H9 (cell line): ENCODE data around the gene UBN2. TPM values are rescaled to one million over a fixed set of nuclear protein-coding genes. Genes with fewer than 3 reads are reported as not detected.

Experiments used
- DNase-seq: peaks from one replicate; pipeline ENCODE4 v3.0.0-alpha.2; 2017
- H2AFZ ChIP-seq: one replicate; pipeline ENCODE4 v1.6.1; 2013; ENCODE audit warnings: mild to moderate bottlenecking, low read length, control low read depth, moderate library complexity
- H2AK5ac ChIP-seq: 2 replicates; pipeline ENCODE4 v1.6.1; 2013; ENCODE audit warnings: low read length, control low read depth, mixed read lengths; ENCODE audit not compliant: insufficient read length
- H2BK120ac ChIP-seq: one replicate; pipeline ENCODE4 v1.6.1; 2013; ENCODE audit warnings: low read depth, mild to moderate bottlenecking, low read length, control low read depth, inconsistent platforms; ENCODE audit not compliant: poor library complexity, severe bottlenecking
- H2BK12ac ChIP-seq: 2 replicates; pipeline ENCODE4 v1.6.1; 2013; ENCODE audit warnings: low read length, control low read depth, mixed read lengths, low read depth; ENCODE audit not compliant: insufficient read length
- H2BK15ac ChIP-seq: 2 replicates; pipeline ENCODE4 v1.6.1; 2013; ENCODE audit warnings: low read depth, low read length, control low read depth
- H2BK20ac ChIP-seq: one replicate; pipeline ENCODE4 v1.6.1; 2013; ENCODE audit warnings: low read depth, mild to moderate bottlenecking, low read length, control low read depth, inconsistent platforms; ENCODE audit not compliant: poor library complexity, severe bottlenecking
- H2BK5ac ChIP-seq: 2 replicates; pipeline ENCODE4 v1.6.1; 2013; ENCODE audit warnings: low read length, control low read depth, mixed read lengths; ENCODE audit not compliant: insufficient read length
- H3K14ac ChIP-seq: 2 replicates; pipeline ENCODE4 v1.6.1; 2013; ENCODE audit warnings: low read length, control low read depth; ENCODE audit not compliant: insufficient read depth
- H3K18ac ChIP-seq: 2 replicates; pipeline ENCODE4 v1.6.1; 2013; ENCODE audit warnings: low read depth, mild to moderate bottlenecking, mixed read lengths, low read length, control low read depth; ENCODE audit not compliant: insufficient read length
- H3K23ac ChIP-seq: 2 replicates; pipeline ENCODE4 v1.6.1; 2013; ENCODE audit warnings: low read length, control low read depth, mixed read lengths, low read depth; ENCODE audit not compliant: insufficient read length
- H3K23me2 ChIP-seq: 2 replicates; pipeline ENCODE4 v1.6.1; 2013; ENCODE audit warnings: low read depth, mild to moderate bottlenecking, mixed read lengths, low read length, control low read depth; ENCODE audit not compliant: insufficient read length, poor library complexity, severe bottlenecking
- H3K27ac ChIP-seq: 2 replicates; pipeline ENCODE4 v1.5.1; 2013; ENCODE audit warnings: low read length, control low read depth, mixed read lengths, low read depth; ENCODE audit not compliant: insufficient read length
- H3K27me3 ChIP-seq: 2 replicates; pipeline ENCODE4 v1.6.1; 2013; ENCODE audit warnings: low read length, control low read depth, inconsistent platforms; ENCODE audit not compliant: insufficient read depth
- H3K4ac ChIP-seq: 2 replicates; pipeline ENCODE4 v1.6.1; 2013; ENCODE audit warnings: low read depth, mild to moderate bottlenecking, control low read depth, inconsistent platforms, low read length, moderate library complexity
- H3K4me1 ChIP-seq: 2 replicates; pipeline ENCODE4 v1.6.1; 2013; ENCODE audit warnings: low read length, control low read depth, inconsistent platforms; ENCODE audit not compliant: insufficient read depth
- H3K4me2 ChIP-seq: 2 replicates; pipeline ENCODE4 v1.6.1; 2013; ENCODE audit warnings: low read length, control low read depth, mixed read lengths; ENCODE audit not compliant: insufficient read length, insufficient read depth
- H3K56ac ChIP-seq: 2 replicates; pipeline ENCODE4 v1.6.1; 2013; ENCODE audit warnings: low read depth, mild to moderate bottlenecking, mixed read lengths, low read length, control low read depth; ENCODE audit not compliant: insufficient read length
- H3K79me1 ChIP-seq: 2 replicates; pipeline ENCODE4 v1.6.1; 2013; ENCODE audit warnings: low read depth, mild to moderate bottlenecking, moderate library complexity, low read length, control low read depth, inconsistent platforms; ENCODE audit not compliant: insufficient read depth, poor library complexity, severe bottlenecking
- H3K79me2 ChIP-seq: 2 replicates; pipeline ENCODE4 v1.6.1; 2013; ENCODE audit warnings: low read length, control low read depth, inconsistent platforms; ENCODE audit not compliant: insufficient read depth
- H3K9ac ChIP-seq: 2 replicates; pipeline ENCODE4 v1.6.1; 2013; ENCODE audit warnings: low read length, control low read depth, mixed read lengths; ENCODE audit not compliant: insufficient read length; ENCODE audit errors: extremely low read depth
- H3K9me3 ChIP-seq: one replicate; pipeline ENCODE4 v1.6.1; 2013; ENCODE audit warnings: low read depth, low read length, inconsistent platforms; ENCODE audit not compliant: control insufficient read depth
- H3T11ph ChIP-seq: one replicate; pipeline ENCODE4 v1.6.1; 2013; ENCODE audit warnings: mild to moderate bottlenecking, low read length, control low read depth, inconsistent platforms
- H4K20me1 ChIP-seq: one replicate; pipeline ENCODE4 v1.6.1; 2013; ENCODE audit not compliant: control insufficient read depth, insufficient read length, insufficient read depth
- H4K5ac ChIP-seq: 2 replicates; pipeline ENCODE4 v1.6.1; 2013; ENCODE audit warnings: low read depth, mild to moderate bottlenecking, mixed read lengths, low read length, control low read depth; ENCODE audit not compliant: insufficient read length
- H4K8ac ChIP-seq: replicated peaks from 2 replicates; pipeline ENCODE4 v1.6.1; 2013; ENCODE audit warnings: low read length, control low read depth, mixed read lengths, low read depth; ENCODE audit not compliant: insufficient read length
- H4K91ac ChIP-seq: 2 replicates; pipeline ENCODE4 v1.6.1; 2013; ENCODE audit warnings: low read depth, mild to moderate bottlenecking, moderate library complexity, mixed read lengths, low read length, control low read depth; ENCODE audit not compliant: insufficient read length
- H3K27ac Mint-ChIP-seq, 3 experiments: 2 replicates in 2 of 3; 3 replicates in 1 of 3; pipeline ENCODE4 v1.8.0; 2020 to 2021; ENCODE audit warnings: mixed read lengths in 3 of 3, mild to moderate bottlenecking in 1 of 3, moderate library complexity in 1 of 3
- H3K27me3 Mint-ChIP-seq: 2 replicates; pipeline ENCODE4 v1.8.0; 2021; ENCODE audit warnings: low read depth, mild to moderate bottlenecking, moderate library complexity, mixed read lengths
- H3K36me3 Mint-ChIP-seq, 3 experiments: 2 replicates in 2 of 3; 3 replicates in 1 of 3; pipeline ENCODE4 v1.8.0; 2020 to 2021; ENCODE audit warnings: low read depth in 3 of 3, mixed read lengths in 3 of 3; ENCODE audit not compliant: insufficient read depth in 1 of 3
- H3K4me1 Mint-ChIP-seq, 2 experiments: 2 replicates each; pipeline ENCODE4 v1.8.0; 2020; ENCODE audit warnings: mixed read lengths in 2 of 2
- H3K4me3 Mint-ChIP-seq, 2 experiments: 2 replicates in 1 of 2; 3 replicates in 1 of 2; pipeline ENCODE4 v1.8.0; 2020 to 2021; ENCODE audit warnings: mild to moderate bottlenecking in 2 of 2, mixed read lengths in 2 of 2, moderate library complexity in 1 of 2
- H3K9me3 Mint-ChIP-seq, 2 experiments: 2 replicates in 1 of 2; 3 replicates in 1 of 2; pipeline ENCODE4 v1.8.0; 2020; ENCODE audit warnings: mild to moderate bottlenecking in 2 of 2, mixed read lengths in 2 of 2, moderate library complexity in 1 of 2
- CTCF ChIP-seq: fragments of 200-600 bp; sonication (generic); conservative IDR thresholded peaks from 3 replicates; pipeline ENCODE4 v1.8.0; 2021; ENCODE audit warnings: antibody characterized with exemption, mild to moderate bottlenecking
- WGBS: extraction: QIAGEN DNeasy Blood & Tissue Kit; methylation state at CpG from one replicate; pipeline ENCODE4 v1.1.7; 2013; ENCODE audit warnings: missing lambda C conversion rate, low lambda C conversion rate, mixed read lengths; ENCODE audit not compliant: insufficient read length; ENCODE audit errors: extremely low coverage; 5-methylcytosine and 5-hydroxymethylcytosine counted together
- total RNA-seq: library from RNA; stranded (reverse); gene quantifications from 2 replicates; pipeline ENCODE4 v1.2.1, GENCODE V29; 2021

Gene UBN2
- total RNA-seq, 1 experiment from 2014 or later, result 27.6 TPM

GRCh38 chr7:139182363-139182762, 48.7 kb upstream of the UBN2 start:
- no peak overlapping the region for H4K8ac ChIP-seq
- H3K4me1 ChIP-seq, result peaks cover 8% of the 10 kb centered on the region; the same call in 1 of the 2 replicates
- Mint-ChIP-seq H3K4me3 (peak overlapping the region; percentile 18 to 52), H3K27me3 (no peaks in the 10 kb centered on the region), H3K4me1 (peaks cover 33% of the 10 kb centered on the region in 2 experiments), H3K36me3 (peaks cover 0 to 9% (median 0%) of the 10 kb centered on the region in 3 experiments; a peak in 5 of 7 replicates), H3K9me3 (no peaks in the 10 kb centered on the region), H3K27ac (peak overlapping the region; percentile 36 to 94 (median 80); a peak in 5 of 7 replicates)
- no peak overlapping the region for H3K4ac ChIP-seq
- H3K23ac ChIP-seq, result no peak overlapping the region
- WGBS, result no CpG with 5 or more reads among the region's 1 CpG
- H3K56ac ChIP-seq, result no peak overlapping the region
- no peak overlapping the region for H2AFZ ChIP-seq
- H3K9ac ChIP-seq, result no peak overlapping the region
- DNase-seq, result no peak
- H3K27ac ChIP-seq, result peak overlapping the region; percentile 64
- H3K14ac ChIP-seq, result no peak overlapping the region
- no peak overlapping the region for H2BK12ac ChIP-seq
- H3K9me3 ChIP-seq, result no peaks in the 10 kb centered on the region
- H2BK5ac ChIP-seq, result no peak overlapping the region
- no peak overlapping the region for H2BK15ac ChIP-seq
- no peak overlapping the region for H4K5ac ChIP-seq
- no peak overlapping the region for H3K18ac ChIP-seq
- no peak overlapping the region for H2BK20ac ChIP-seq
- no peak overlapping the region for H4K91ac ChIP-seq
- H3K4me2 ChIP-seq, result peak overlapping the region; percentile 35
- no peaks in the 10 kb centered on the region for H3K79me1 ChIP-seq
- no peak overlapping the region for H2AK5ac ChIP-seq
- H4K20me1 ChIP-seq, result no peaks in the 10 kb centered on the region
- H3T11ph ChIP-seq, result no peak overlapping the region
- H3K23me2 ChIP-seq, result no peaks in the 10 kb centered on the region
- no peaks in the 10 kb centered on the region for H3K27me3 ChIP-seq
- no peak overlapping the region for H2BK120ac ChIP-seq
- no peak for TF ChIP-seq CTCF
- H3K79me2 ChIP-seq, result no peaks in the 10 kb centered on the region
